ENCODE results near the gene CTRB1. TPM values are rescaled to one million over a fixed set of nuclear protein-coding genes. Genes with fewer than 3 reads are reported as not detected.

CTRB1 gene
- total RNA-seq, 1 donor from 2014 or later = not detected

GRCh38 chr16:75246504-75247205 lies 27.9 kb downstream of the CTRB1 start:
- H3K36me3 ChIP-seq (ENCODE audit: control insufficient read depth, insufficient read depth, low read length) = peaks cover 25% of the 10 kb centered on the region
- TF ChIP-seq, protein P1, sequence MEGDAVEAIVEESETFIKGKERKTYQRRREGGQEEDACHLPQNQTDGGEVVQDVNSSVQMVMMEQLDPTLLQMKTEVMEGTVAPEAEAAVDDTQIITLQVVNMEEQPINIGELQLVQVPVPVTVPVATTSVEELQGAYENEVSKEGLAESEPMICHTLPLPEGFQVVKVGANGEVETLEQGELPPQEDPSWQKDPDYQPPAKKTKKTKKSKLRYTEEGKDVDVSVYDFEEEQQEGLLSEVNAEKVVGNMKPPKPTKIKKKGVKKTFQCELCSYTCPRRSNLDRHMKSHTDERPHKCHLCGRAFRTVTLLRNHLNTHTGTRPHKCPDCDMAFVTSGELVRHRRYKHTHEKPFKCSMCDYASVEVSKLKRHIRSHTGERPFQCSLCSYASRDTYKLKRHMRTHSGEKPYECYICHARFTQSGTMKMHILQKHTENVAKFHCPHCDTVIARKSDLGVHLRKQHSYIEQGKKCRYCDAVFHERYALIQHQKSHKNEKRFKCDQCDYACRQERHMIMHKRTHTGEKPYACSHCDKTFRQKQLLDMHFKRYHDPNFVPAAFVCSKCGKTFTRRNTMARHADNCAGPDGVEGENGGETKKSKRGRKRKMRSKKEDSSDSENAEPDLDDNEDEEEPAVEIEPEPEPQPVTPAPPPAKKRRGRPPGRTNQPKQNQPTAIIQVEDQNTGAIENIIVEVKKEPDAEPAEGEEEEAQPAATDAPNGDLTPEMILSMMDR (IDR thresholded peaks at IDR 0.05; ENCODE audit: insufficient read depth, low read length, severe bottlenecking) = no peak
- H3K27me3 ChIP-seq (ENCODE audit: control insufficient read depth, insufficient read depth, low read length) = no peaks in the 10 kb centered on the region
- no peak for FAIRE-seq
- no peak for DNase-seq (ENCODE audit: low read depth)
- H3K4me3 ChIP-seq (ENCODE audit: low read depth, low read length) = no peak overlapping the region

GRCh38 chr16:75247249-75247648 lies 28.5 kb downstream of the CTRB1 start:
- Histone ChIP-seq H3K36me3 (ENCODE audit: control insufficient read depth, insufficient read depth, low read length) (peaks cover 20% of the 10 kb centered on the region), H3K4me3 (ENCODE audit: low read depth, low read length) (no peak overlapping the region), H3K27me3 (ENCODE audit: control insufficient read depth, insufficient read depth, low read length) (no peaks in the 10 kb centered on the region)
- TF ChIP-seq, protein P1 (IDR thresholded peaks at IDR 0.05; ENCODE audit: insufficient read depth, low read length, severe bottlenecking) = no peak
- FAIRE-seq (no peak), DNase-seq (ENCODE audit: low read depth) (no peak)

GRCh38 chr16:75248142-75248535 lies 29.4 kb downstream of the CTRB1 start:
- TF ChIP-seq, protein P1 (IDR thresholded peaks at IDR 0.05; ENCODE audit: insufficient read depth, low read length, severe bottlenecking) = no peak
- FAIRE-seq (no peak), DNase-seq (ENCODE audit: low read depth) (no peak)
- Histone ChIP-seq H3K4me3 (ENCODE audit: low read depth, low read length) (no peak overlapping the region), H3K36me3 (ENCODE audit: control insufficient read depth, insufficient read depth, low read length) (peaks cover 12% of the 10 kb centered on the region), H3K27me3 (ENCODE audit: control insufficient read depth, insufficient read depth, low read length) (no peaks in the 10 kb centered on the region)

- no peaks in the 10 kb centered on the region for H3K27me3 ChIP-seq (ENCODE audit: control insufficient read depth, insufficient read depth, low read length)
- peaks cover 12% of the 10 kb centered on the region for H3K36me3 ChIP-seq (ENCODE audit: control insufficient read depth, insufficient read depth, low read length)
- FAIRE-seq = no peak
- no peak for DNase-seq (ENCODE audit: low read depth)
- TF ChIP-seq, protein P1 (IDR thresholded peaks at IDR 0.05; ENCODE audit: insufficient read depth, low read length, severe bottlenecking) = no peak
- no peak overlapping the region for H3K4me3 ChIP-seq (ENCODE audit: low read depth, low read length)
Measured at GRCh38 chr16:75248536-75249380, 30.0 kb downstream of the CTRB1 start.

GRCh38 chr16:75249441-75249840 lies 30.7 kb downstream of the CTRB1 start:
- FAIRE-seq (no peak), DNase-seq (ENCODE audit: low read depth) (no peak)
- Histone ChIP-seq H3K36me3 (ENCODE audit: control insufficient read depth, insufficient read depth, low read length) (peaks cover 10% of the 10 kb centered on the region), H3K27me3 (ENCODE audit: control insufficient read depth, insufficient read depth, low read length) (no peaks in the 10 kb centered on the region), H3K4me3 (ENCODE audit: low read depth, low read length) (no peak overlapping the region)
- TF ChIP-seq, protein P1 (IDR thresholded peaks at IDR 0.05; ENCODE audit: insufficient read depth, low read length, severe bottlenecking) = no peak
